HEK293T (cell line): ENCODE data around the gene WNT7A.

Experiments
- ARNT ChIP-seq: fragments of 450-650 bp; IDR thresholded peaks from 2 replicates; pipeline ENCODE4 v1.6.1; 2017; ENCODE audit warnings: mild to moderate bottlenecking
- BHLHE40 ChIP-seq: fragments of 450-650 bp; IDR thresholded peaks from 2 replicates; pipeline ENCODE4 v1.6.1; 2016; ENCODE audit warnings: mild to moderate bottlenecking, moderate library complexity, borderline replicate concordance
- FOXA1 ChIP-seq: fragments of 450-650 bp; IDR thresholded peaks from 2 replicates; pipeline ENCODE4 v1.6.1; 2016; ENCODE audit warnings: mild to moderate bottlenecking
- FOXK2 ChIP-seq: fragments of 450-650 bp; IDR thresholded peaks from 2 replicates; pipeline ENCODE4 v1.6.1; 2016; ENCODE audit warnings: mild to moderate bottlenecking
- FOXM1 ChIP-seq: fragments of 450-650 bp; IDR thresholded peaks from 2 replicates; pipeline ENCODE4 v1.6.1; 2017; ENCODE audit warnings: mild to moderate bottlenecking, borderline replicate concordance
- ZNF384 ChIP-seq: fragments of 450-650 bp; IDR thresholded peaks from 2 replicates; pipeline ENCODE4 v1.6.1; 2016
- TF ChIP-seq, protein P1 (sequence below): fragments of 450-650 bp; IDR thresholded peaks from 2 replicates; pipeline ENCODE4 v1.6.1; 2016

- TF ChIP-seq FOXM1 (no peak), FOXK2 (no peak), BHLHE40 (no peak), FOXA1 (no peak), ZNF384 (no peak), ARNT (no peak)
- TF ChIP-seq, protein P1, sequence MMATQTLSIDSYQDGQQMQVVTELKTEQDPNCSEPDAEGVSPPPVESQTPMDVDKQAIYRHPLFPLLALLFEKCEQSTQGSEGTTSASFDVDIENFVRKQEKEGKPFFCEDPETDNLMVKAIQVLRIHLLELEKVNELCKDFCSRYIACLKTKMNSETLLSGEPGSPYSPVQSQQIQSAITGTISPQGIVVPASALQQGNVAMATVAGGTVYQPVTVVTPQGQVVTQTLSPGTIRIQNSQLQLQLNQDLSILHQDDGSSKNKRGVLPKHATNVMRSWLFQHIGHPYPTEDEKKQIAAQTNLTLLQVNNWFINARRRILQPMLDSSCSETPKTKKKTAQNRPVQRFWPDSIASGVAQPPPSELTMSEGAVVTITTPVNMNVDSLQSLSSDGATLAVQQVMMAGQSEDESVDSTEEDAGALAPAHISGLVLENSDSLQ = no peak
Observed at GRCh38 chr3:13849018-13849417, 30.9 kb downstream of the WNT7A start.
